NAMALWA (cell line): Measurements from ENCODE around the gene THOP1.

Source experiments
- DNase-seq: peaks from one replicate; pipeline ENCODE4 v3.0.0-alpha.2; 2015; ENCODE audit warnings: low spot score

THOP1 gene

GRCh38 chr19:2804156-2805004, 19.1 kb downstream of the THOP1 start:
- DNase-seq: no peak

GRCh38 chr19:2805261-2805900, 20.1 kb downstream of the THOP1 start:
- DNase-seq: no peak

- peak; percentile 32 for DNase-seq
Observed at GRCh38 chr19:2805991-2806649, 20.8 kb downstream of the THOP1 start.

GRCh38 chr19:2806736-2807378, 21.6 kb downstream of the THOP1 start:
- no peak for DNase-seq

GRCh38 chr19:2807379-2808128, 22.3 kb downstream of the THOP1 start:
- no peak for DNase-seq

- no peak for DNase-seq
Observed at GRCh38 chr19:2808129-2808941, 23.0 kb downstream of the THOP1 start.

- no peak for DNase-seq
Observed at GRCh38 chr19:2809387-2810140, 24.3 kb downstream of the THOP1 start.

GRCh38 chr19:2810141-2811091, 25.1 kb downstream of the THOP1 start:
- DNase-seq: no peak

- no peak for DNase-seq
Observed at GRCh38 chr19:2811221-2811722, 26.0 kb downstream of the THOP1 start.

- no peak for DNase-seq
Observed at GRCh38 chr19:2811735-2812413, 26.6 kb downstream of the THOP1 start.

GRCh38 chr19:2812414-2813234, 27.3 kb downstream of the THOP1 start:
- DNase-seq: no peak

GRCh38 chr19:2813235-2814160, 28.2 kb downstream of the THOP1 start:
- DNase-seq: no peak

GRCh38 chr19:2814426-2814825, 29.1 kb downstream of the THOP1 start:
- no peak for DNase-seq

- DNase-seq: no peak
Observed at GRCh38 chr19:2815191-2815614, 29.9 kb downstream of the THOP1 start.

- no peak for DNase-seq
Observed at GRCh38 chr19:2815923-2816322, 30.6 kb downstream of the THOP1 start.

- DNase-seq: no peak
Observed at GRCh38 chr19:2816641-2817040, 31.3 kb downstream of the THOP1 start.
